ENCODE measurements around the gene CD300LF. TPM values are rescaled to one million over a fixed set of nuclear protein-coding genes. Genes with fewer than 3 reads are reported as not detected.

The CD300LF gene
- total RNA-seq, result 0.55 TPM
- long read RNA-seq, result 0 reads

- Histone ChIP-seq H3K36me3 (no peaks in the 10 kb centered on the region), H3K27me3 (ENCODE audit: low read depth) (peaks cover 68% of the 10 kb centered on the region), H3K4me3 (no peak within 1 kb of the TSS), H3K9me3 (replicated peaks) (no peaks in the 10 kb centered on the region), H3K27ac (replicated peaks) (no peak within 1 kb of the TSS), H3K4me1 (no peaks in the 10 kb centered on the region)
- intact Hi-C loops (cut with micrococcal nuclease), result no loop called here
- peak; percentile 44 for DNase-seq
- no peak for TF ChIP-seq CTCF (IDR thresholded peaks at IDR 0.05; ENCODE audit: borderline replicate concordance)
These were observed at the start of gene CD300LF for GRCh38 chr17:74712756-74713155. Gene CD300LF (minus strand): TSS chr17:74712923. CDS start chr17:74712866, 57 bp downstream.

- Histone ChIP-seq H3K4me3 (no peak overlapping the region), H3K27me3 (ENCODE audit: low read depth) (no peaks in the 10 kb centered on the region), H3K4me1 (peaks cover 85% of the 10 kb centered on the region), H3K9me3 (replicated peaks) (no peaks in the 10 kb centered on the region), H3K27ac (replicated peaks) (peak overlapping the region; percentile 78), H3K36me3 (no peaks in the 10 kb centered on the region)
- no peak for TF ChIP-seq CTCF (IDR thresholded peaks at IDR 0.05; ENCODE audit: borderline replicate concordance)
- intact Hi-C loops (cut with micrococcal nuclease), result no loop called here
- DNase-seq, result no peak
These were observed 49.2 kb upstream of the CD300LF start for GRCh38 chr17:74761931-74762330.

- no peak for DNase-seq
- Histone ChIP-seq H3K27me3 (ENCODE audit: low read depth) (no peaks in the 10 kb centered on the region), H3K27ac (replicated peaks) (peak overlapping the region; percentile 78), H3K4me3 (no peak overlapping the region), H3K9me3 (replicated peaks) (no peaks in the 10 kb centered on the region), H3K36me3 (no peaks in the 10 kb centered on the region), H3K4me1 (peaks cover 86% of the 10 kb centered on the region)
- no peak for TF ChIP-seq CTCF (IDR thresholded peaks at IDR 0.05; ENCODE audit: borderline replicate concordance)
- intact Hi-C loops (cut with micrococcal nuclease), result no loop called here
These were observed 48.7 kb upstream of the CD300LF start for GRCh38 chr17:74761419-74761818.

- H3K9me3 ChIP-seq (replicated peaks), result no peaks in the 10 kb centered on the region
- no peaks in the 10 kb centered on the region for H3K27me3 ChIP-seq (ENCODE audit: low read depth)
- peak overlapping the region; percentile 78 for H3K27ac ChIP-seq (replicated peaks)
- no peak for TF ChIP-seq CTCF (IDR thresholded peaks at IDR 0.05; ENCODE audit: borderline replicate concordance)
- DNase-seq, result no peak
- intact Hi-C loops (cut with micrococcal nuclease), result no loop called here
- H3K4me1 ChIP-seq, result peaks cover 89% of the 10 kb centered on the region
- H3K4me3 ChIP-seq, result no peak overlapping the region
- no peaks in the 10 kb centered on the region for H3K36me3 ChIP-seq
These were observed 47.8 kb upstream of the CD300LF start for GRCh38 chr17:74760404-74761105.

GRCh38 chr17:74759941-74760340 lies 47.2 kb upstream of the CD300LF start:
- intact Hi-C loops (cut with micrococcal nuclease), result no loop called here
- TF ChIP-seq CTCF (IDR thresholded peaks at IDR 0.05; ENCODE audit: borderline replicate concordance), result no peak
- no peaks in the 10 kb centered on the region for H3K36me3 ChIP-seq
- H3K27me3 ChIP-seq (ENCODE audit: low read depth), result no peaks in the 10 kb centered on the region
- no peak overlapping the region for H3K4me3 ChIP-seq
- DNase-seq, result no peak
- peak overlapping the region; percentile 78 for H3K27ac ChIP-seq (replicated peaks)
- peaks cover 92% of the 10 kb centered on the region for H3K4me1 ChIP-seq
- H3K9me3 ChIP-seq (replicated peaks), result no peaks in the 10 kb centered on the region

Measured in left ventricle myocardium inferior (tissue), 1 donor.